ENCODE results near the gene LPIN2. TPM values are rescaled to one million over a fixed set of nuclear protein-coding genes. Genes with fewer than 3 reads are reported as not detected.

Gene LPIN2
- total RNA-seq (61.2 TPM), polyA plus RNA-seq (10 to 100 TPM; 39.3 to 52.7 (median 44.8) TPM)

DNA sequence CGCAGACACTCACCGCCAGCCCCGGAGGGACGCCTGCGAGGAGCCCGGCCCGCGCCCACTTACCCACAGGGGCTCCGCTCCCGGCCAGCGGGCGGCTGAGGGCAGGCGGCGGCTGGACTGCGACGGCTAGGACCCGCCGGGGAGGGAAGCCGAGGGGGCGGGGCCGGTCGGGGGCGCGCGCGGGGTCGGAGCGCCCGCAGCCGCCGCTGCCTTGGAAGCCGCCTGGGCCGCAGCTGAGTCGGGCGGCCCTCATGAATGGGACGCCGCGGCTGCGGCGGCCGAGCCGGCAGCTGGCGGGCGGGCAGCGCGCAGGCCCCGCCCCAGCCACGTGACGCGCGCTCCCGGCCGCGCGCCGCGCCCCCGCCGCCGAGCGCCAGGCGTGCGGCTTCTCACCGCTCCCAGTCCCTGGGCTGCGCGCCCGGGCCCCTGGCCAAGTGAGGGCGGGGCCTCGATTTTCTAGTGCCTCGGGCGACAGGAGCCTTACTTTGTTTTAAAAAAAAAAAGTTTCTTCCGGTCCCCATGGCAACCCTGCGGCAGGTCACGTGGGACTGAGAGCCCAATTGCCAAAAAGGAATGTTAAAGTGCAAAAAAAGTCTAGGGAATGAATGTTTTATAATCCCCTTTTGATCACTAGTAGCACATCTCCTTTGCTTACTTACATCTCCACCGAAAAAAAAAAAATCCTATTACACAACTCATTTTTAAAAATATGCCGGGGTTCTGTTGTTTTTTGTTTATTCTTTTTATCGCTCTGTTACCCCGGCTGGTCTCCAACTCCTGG, at the start of gene LPIN2:
TSS of gene LPIN2 (minus strand) at position 121 of the 781 bp plus-strand sequence. CDS start 52,304 bp downstream, outside the sequence.
- Mint-ChIP-seq H3K4me1 (peaks cover 19 to 63% (median 36%) of the 10 kb centered on the region in 4 donors), H3K27me3 (peaks cover 20% of the 10 kb centered on the region), H3K36me3 (no peaks in the 10 kb centered on the region), H3K4me3 (peak within 1 kb of the TSS; percentile 91 to 99 (median 96)), H3K9me3 (peaks cover 0 to 2% (median 0%) of the 10 kb centered on the region in 7 donors), H3K27ac (peak within 1 kb of the TSS; percentile 74 to 95 (median 89))
- Histone ChIP-seq H3K27me3 (ENCODE audit: control insufficient read depth, insufficient read depth, low read length) (peaks cover 6% of the 10 kb centered on the region), H3K4me1 (ENCODE audit: control insufficient read depth, insufficient read depth, low read length, poor library complexity, severe bottlenecking) (peaks cover 7% of the 10 kb centered on the region), H3K4me3 (ENCODE audit: low read depth, low read length) (peak within 1 kb of the TSS; percentile 82), H3K27ac (ENCODE audit: insufficient read depth, low read length, poor library complexity, severe bottlenecking) (peak within 1 kb of the TSS; percentile 73), H3K9me3 (ENCODE audit: control insufficient read depth in 2 of 2, low read length in 2 of 2) (no peaks in the 10 kb centered on the region), H3K36me3 (ENCODE audit: control insufficient read depth, insufficient read depth, low read length) (no peaks in the 10 kb centered on the region)
- DNase-seq (peak; percentile 91 to 97 (median 94)), ATAC-seq (ENCODE audit: low read depth in 2 of 2) (peak; percentile 91 to 93)

DNA sequence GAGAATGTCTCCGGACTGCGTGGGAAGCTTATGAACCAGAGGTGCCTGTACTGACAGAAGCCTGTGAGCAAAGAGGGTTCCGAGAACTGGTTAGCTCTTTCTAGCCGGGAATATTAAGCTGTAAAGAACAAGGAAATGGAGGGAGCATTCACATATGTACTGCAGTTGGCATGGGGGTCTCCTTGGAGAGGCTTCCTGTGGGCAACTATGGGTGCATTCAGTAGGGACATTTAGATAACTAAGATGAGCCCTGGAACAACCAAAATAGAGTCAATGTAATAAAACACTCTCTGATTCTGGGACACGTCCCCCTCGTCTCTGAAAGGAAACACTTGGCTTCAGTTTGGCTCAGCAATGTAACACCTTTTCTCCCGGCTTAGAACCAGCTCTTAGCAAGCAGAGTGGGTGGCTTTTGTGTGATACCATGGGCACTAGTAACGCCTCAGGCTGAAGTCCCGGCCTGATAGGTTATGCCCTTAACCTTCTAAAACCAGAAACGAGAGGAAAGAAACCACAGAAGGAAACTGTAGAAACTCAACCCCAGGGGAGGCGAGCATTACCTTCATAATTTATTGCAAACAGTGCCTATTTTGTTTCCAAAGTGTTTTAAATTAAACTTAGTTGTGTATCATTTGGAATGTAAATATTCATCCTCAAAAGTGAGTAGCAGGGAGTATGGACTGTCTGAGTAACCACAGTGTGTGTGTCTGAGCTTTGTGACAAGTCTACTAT, 48.8 kb upstream of the LPIN2 start:
- DNase-seq (peak in 1 of 3 donors; percentile 51), ATAC-seq (ENCODE audit: low read depth in 2 of 2) (no peak)
- Mint-ChIP-seq H3K9me3 (no peaks in the 10 kb centered on the region), H3K27ac (peak overlapping the region; percentile 84 to 99 (median 97)), H3K36me3 (peaks cover under 1% of the 10 kb centered on the region), H3K4me3 (peak overlapping the region; percentile 61 to 78 (median 64)), H3K27me3 (no peaks in the 10 kb centered on the region), H3K4me1 (peaks cover 35 to 64% (median 42%) of the 10 kb centered on the region in 4 donors)
- H3K4me3 ChIP-seq (ENCODE audit: low read depth, low read length) = peak overlapping the region; percentile 65
- H3K9me3 ChIP-seq (ENCODE audit: control insufficient read depth in 2 of 2, low read length in 2 of 2) = no peaks in the 10 kb centered on the region
- peaks cover 56% of the 10 kb centered on the region for H3K4me1 ChIP-seq (ENCODE audit: control insufficient read depth, insufficient read depth, low read length, poor library complexity, severe bottlenecking)
- H3K27ac ChIP-seq (ENCODE audit: insufficient read depth, low read length, poor library complexity, severe bottlenecking) = peak overlapping the region; percentile 93
- no peaks in the 10 kb centered on the region for H3K36me3 ChIP-seq (ENCODE audit: control insufficient read depth, insufficient read depth, low read length)
- H3K27me3 ChIP-seq (ENCODE audit: control insufficient read depth, insufficient read depth, low read length) = no peaks in the 10 kb centered on the region

DNA sequence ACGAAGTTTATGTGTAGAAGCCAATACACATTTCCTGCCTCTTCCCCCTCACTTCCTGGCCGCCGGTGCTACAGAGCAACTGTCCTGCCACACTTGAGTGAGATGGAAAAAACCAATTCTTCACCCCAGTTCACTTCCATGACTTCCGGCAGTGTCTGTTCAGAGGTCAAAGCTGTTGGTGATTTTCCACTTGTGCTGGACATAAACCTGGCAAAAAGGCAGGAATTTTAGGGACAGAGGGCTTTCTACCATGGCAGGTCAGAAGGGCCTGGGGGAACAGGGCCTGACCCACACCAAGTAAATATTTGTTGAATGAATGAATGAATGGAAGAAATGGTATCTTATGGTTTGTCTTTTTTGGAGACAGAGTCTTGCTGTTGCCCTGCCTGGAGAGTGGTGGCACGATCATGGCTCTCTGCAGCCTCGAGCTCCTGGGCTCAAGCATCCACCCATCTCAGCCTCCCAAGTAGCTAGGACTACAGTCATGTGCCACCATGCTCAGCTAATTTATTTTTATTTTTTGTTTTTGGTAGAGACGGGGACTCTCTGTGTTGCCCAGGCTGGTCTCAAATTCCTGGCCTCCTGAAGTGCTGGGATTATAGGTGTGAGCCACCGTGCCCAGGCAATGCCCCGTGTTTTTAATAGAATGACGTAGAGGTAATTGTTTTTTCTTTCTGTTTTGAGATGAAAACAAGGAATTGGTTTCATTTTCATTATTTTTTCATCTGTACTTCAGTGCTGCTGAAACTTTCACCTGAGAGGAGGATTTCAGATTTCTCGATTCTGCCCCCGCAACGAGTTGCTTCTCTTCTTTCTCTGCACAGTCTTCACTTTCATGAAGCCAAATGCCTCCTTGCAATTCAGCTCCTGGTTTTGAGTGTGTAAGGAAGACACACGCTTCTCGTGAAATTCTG, 48.0 kb upstream of the LPIN2 start:
- ATAC-seq (ENCODE audit: low read depth in 2 of 2) = peak; percentile 41 to 52
- Histone ChIP-seq H3K27ac (ENCODE audit: insufficient read depth, low read length, poor library complexity, severe bottlenecking) (peak overlapping the region; percentile 93), H3K9me3 (ENCODE audit: control insufficient read depth in 2 of 2, low read length in 2 of 2) (no peaks in the 10 kb centered on the region), H3K4me1 (ENCODE audit: control insufficient read depth, insufficient read depth, low read length, poor library complexity, severe bottlenecking) (peaks cover 56% of the 10 kb centered on the region), H3K27me3 (ENCODE audit: control insufficient read depth, insufficient read depth, low read length) (no peaks in the 10 kb centered on the region), H3K36me3 (ENCODE audit: control insufficient read depth, insufficient read depth, low read length) (no peaks in the 10 kb centered on the region), H3K4me3 (ENCODE audit: low read depth, low read length) (peak overlapping the region; percentile 65)
- no peaks in the 10 kb centered on the region for H3K27me3 Mint-ChIP-seq
- H3K4me1 Mint-ChIP-seq = peaks cover 35 to 64% (median 42%) of the 10 kb centered on the region in 4 donors
- no peaks in the 10 kb centered on the region for H3K9me3 Mint-ChIP-seq
- H3K27ac Mint-ChIP-seq = peak overlapping the region; percentile 84 to 99 (median 97)
- peak; percentile 11 to 66 (median 63) for DNase-seq
- H3K36me3 Mint-ChIP-seq = no peaks in the 10 kb centered on the region
- peak overlapping the region; percentile 61 to 84 (median 64) for H3K4me3 Mint-ChIP-seq

- Mint-ChIP-seq H3K36me3 (no peaks in the 10 kb centered on the region), H3K9me3 (peaks cover 0 to 2% (median 0%) of the 10 kb centered on the region in 7 donors), H3K4me1 (peaks cover 35 to 64% (median 42%) of the 10 kb centered on the region in 4 donors), H3K27me3 (peaks cover under 1% of the 10 kb centered on the region), H3K4me3 (peak overlapping the region in 1 of 4 donors; percentile 22), H3K27ac (peak overlapping the region in 2 of 3 donors; percentile 64 to 84)
- Histone ChIP-seq H3K27ac (ENCODE audit: insufficient read depth, low read length, poor library complexity, severe bottlenecking) (peak overlapping the region; percentile 93), H3K4me3 (ENCODE audit: low read depth, low read length) (peak overlapping the region; percentile 65), H3K27me3 (ENCODE audit: control insufficient read depth, insufficient read depth, low read length) (no peaks in the 10 kb centered on the region), H3K36me3 (ENCODE audit: control insufficient read depth, insufficient read depth, low read length) (no peaks in the 10 kb centered on the region), H3K4me1 (ENCODE audit: control insufficient read depth, insufficient read depth, low read length, poor library complexity, severe bottlenecking) (peaks cover 56% of the 10 kb centered on the region), H3K9me3 (ENCODE audit: control insufficient read depth in 2 of 2, low read length in 2 of 2) (no peaks in the 10 kb centered on the region)
- no peak for ATAC-seq (ENCODE audit: low read depth in 2 of 2)
- DNase-seq = peak in 1 of 3 donors; percentile 67
Observed at GRCh38 chr18:3059272-3059671, 46.3 kb upstream of the LPIN2 start.

DNA sequence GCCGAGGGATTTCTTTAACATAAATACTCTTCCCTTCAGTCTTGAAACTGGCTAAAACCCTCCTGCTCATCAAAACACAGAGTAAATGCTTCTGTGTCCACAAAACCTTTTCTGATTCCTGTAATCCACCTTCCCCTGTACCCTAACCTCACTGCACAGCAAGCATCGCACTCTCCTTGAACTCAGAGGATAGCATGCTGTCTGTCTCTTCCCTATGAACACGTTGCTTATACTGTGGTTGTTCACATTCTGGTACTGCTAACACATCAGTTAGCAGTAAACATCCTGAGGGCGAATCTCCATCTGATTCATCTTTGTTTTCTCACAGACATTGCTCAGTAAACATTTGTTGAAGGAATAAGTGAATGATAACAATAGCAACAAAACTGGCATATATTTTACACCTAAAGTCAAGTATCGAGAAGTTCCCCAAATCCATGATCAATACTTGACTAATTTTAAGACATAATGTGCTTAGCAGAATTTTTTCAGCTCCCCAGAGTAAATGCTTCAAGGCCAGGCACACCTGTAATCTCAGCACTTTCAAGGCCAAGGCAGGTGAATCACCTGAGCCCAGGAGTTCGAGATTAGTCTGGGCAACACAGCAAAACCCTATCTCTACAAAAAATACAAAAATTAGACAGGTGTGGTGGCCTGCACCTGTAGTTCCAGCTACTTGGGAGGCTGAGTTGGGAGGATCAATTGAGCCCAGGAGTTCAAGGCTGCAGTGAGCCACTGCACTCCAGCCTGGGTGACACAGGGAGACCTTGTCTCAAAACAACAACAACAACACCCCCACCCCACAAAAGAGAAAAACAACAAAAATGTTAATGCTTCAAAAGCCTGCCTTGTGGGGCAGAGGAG, 45.6 kb upstream of the LPIN2 start:
- H3K4me1 ChIP-seq (ENCODE audit: control insufficient read depth, insufficient read depth, low read length, poor library complexity, severe bottlenecking) = peaks cover 56% of the 10 kb centered on the region
- peaks cover 5% of the 10 kb centered on the region for H3K27me3 Mint-ChIP-seq
- H3K27ac Mint-ChIP-seq = peak overlapping the region; percentile 64 to 84 (median 84)
- H3K36me3 Mint-ChIP-seq = no peaks in the 10 kb centered on the region
- ATAC-seq (ENCODE audit: low read depth in 2 of 2) (peak; percentile 48 to 50), DNase-seq (peak in 1 of 3 donors; percentile 61)
- H3K36me3 ChIP-seq (ENCODE audit: control insufficient read depth, insufficient read depth, low read length) = no peaks in the 10 kb centered on the region
- peak overlapping the region; percentile 8 to 58 (median 38) for H3K4me3 Mint-ChIP-seq
- H3K4me1 Mint-ChIP-seq = peaks cover 35 to 64% (median 42%) of the 10 kb centered on the region in 4 donors
- peak overlapping the region; percentile 93 for H3K27ac ChIP-seq (ENCODE audit: insufficient read depth, low read length, poor library complexity, severe bottlenecking)
- peaks cover 0 to 3% (median 0%) of the 10 kb centered on the region in 7 donors for H3K9me3 Mint-ChIP-seq
- H3K27me3 ChIP-seq (ENCODE audit: control insufficient read depth, insufficient read depth, low read length) = no peaks in the 10 kb centered on the region
- H3K9me3 ChIP-seq (ENCODE audit: control insufficient read depth in 2 of 2, low read length in 2 of 2) = no peaks in the 10 kb centered on the region
- peak overlapping the region; percentile 65 for H3K4me3 ChIP-seq (ENCODE audit: low read depth, low read length)

DNA sequence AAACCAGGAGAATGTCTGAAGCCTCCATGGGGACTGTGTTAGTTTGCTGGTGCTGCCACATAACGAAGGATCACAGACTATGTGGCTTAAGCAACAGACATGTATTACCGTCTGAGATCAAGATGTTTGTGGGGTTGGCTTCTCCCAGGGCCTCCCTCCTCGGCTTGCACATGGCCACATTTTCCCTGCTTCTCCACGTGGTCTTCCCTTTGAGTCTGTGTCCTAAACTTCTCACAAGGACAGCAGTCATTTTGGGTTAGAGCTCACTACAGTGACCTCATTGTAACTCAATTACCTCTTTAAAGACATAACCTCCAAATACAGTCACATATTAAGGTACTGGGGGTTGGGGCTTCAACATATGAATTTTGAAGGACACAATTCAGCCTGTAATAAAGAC, 44.6 kb upstream of the LPIN2 start:
- no peak overlapping the region for H3K4me3 ChIP-seq (ENCODE audit: low read depth, low read length)
- DNase-seq = no peak
- peaks cover 10% of the 10 kb centered on the region for H3K27me3 Mint-ChIP-seq
- no peaks in the 10 kb centered on the region for H3K27me3 ChIP-seq (ENCODE audit: control insufficient read depth, insufficient read depth, low read length)
- no peak overlapping the region for H3K4me3 Mint-ChIP-seq
- peak overlapping the region; percentile 64 to 84 (median 84) for H3K27ac Mint-ChIP-seq
- peaks cover 0 to 8% (median 0%) of the 10 kb centered on the region in 7 donors for H3K9me3 Mint-ChIP-seq
- H3K27ac ChIP-seq (ENCODE audit: insufficient read depth, low read length, poor library complexity, severe bottlenecking) = no peak overlapping the region
- peaks cover 49% of the 10 kb centered on the region for H3K4me1 ChIP-seq (ENCODE audit: control insufficient read depth, insufficient read depth, low read length, poor library complexity, severe bottlenecking)
- no peaks in the 10 kb centered on the region for H3K36me3 ChIP-seq (ENCODE audit: control insufficient read depth, insufficient read depth, low read length)
- no peak for ATAC-seq (ENCODE audit: low read depth in 2 of 2)
- H3K36me3 Mint-ChIP-seq = no peaks in the 10 kb centered on the region
- no peaks in the 10 kb centered on the region for H3K9me3 ChIP-seq (ENCODE audit: control insufficient read depth in 2 of 2, low read length in 2 of 2)
- H3K4me1 Mint-ChIP-seq = peaks cover 30 to 56% (median 36%) of the 10 kb centered on the region in 4 donors
